NCI-H146 (cell line): Measurements from ENCODE around the gene TAPT1.
A peak's percentile ranks its signal among the peaks of the same experiment; 100 is the strongest.
"Not testable (repeated sequence)": the region's sequence is repeated elsewhere in the genome, so short reads cannot be mapped to it uniquely, and the experiment has no call there.

Experiments used
- DNase-seq: peaks from one replicate; lab custom pipeline; 2025; lab: John Stamatoyannopoulos, UW

TAPT1 gene

GRCh38 chr4:16225863-16226815 lies at the start of gene TAPT1:
Gene TAPT1 (minus strand): TSS chr4:16226471. CDS start chr4:16226457, 14 bp downstream.
- peak; percentile 68 for DNase-seq

GRCh38 chr4:16271411-16271810 lies 45.1 kb upstream of the TAPT1 start:
- DNase-seq: no peak

- no peak for DNase-seq
Observed at GRCh38 chr4:16270454-16271328, 44.4 kb upstream of the TAPT1 start.

- not testable (repeated sequence) for DNase-seq
Observed at GRCh38 chr4:16269742-16270453, 43.6 kb upstream of the TAPT1 start.

GRCh38 chr4:16269240-16269639 lies 43.0 kb upstream of the TAPT1 start:
- no peak for DNase-seq

- no peak for DNase-seq
Observed at GRCh38 chr4:16268290-16268689, 42.0 kb upstream of the TAPT1 start.

- DNase-seq: no peak
Observed at GRCh38 chr4:16267639-16268038, 41.4 kb upstream of the TAPT1 start.

GRCh38 chr4:16265820-16266219 lies 39.5 kb upstream of the TAPT1 start:
- no peak for DNase-seq

GRCh38 chr4:16264798-16265197 lies 38.5 kb upstream of the TAPT1 start:
- DNase-seq: peak; percentile 45

- DNase-seq: no peak
Observed at GRCh38 chr4:16263056-16263455, 36.8 kb upstream of the TAPT1 start.

GRCh38 chr4:16262188-16262587 lies 35.9 kb upstream of the TAPT1 start:
- no peak for DNase-seq

- no peak for DNase-seq
Observed at GRCh38 chr4:16261313-16261878, 35.1 kb upstream of the TAPT1 start.

- no peak for DNase-seq
Observed at GRCh38 chr4:16259889-16260246, 33.6 kb upstream of the TAPT1 start.

GRCh38 chr4:16259241-16259888 lies 33.1 kb upstream of the TAPT1 start:
- no peak for DNase-seq

- no peak for DNase-seq
Observed at GRCh38 chr4:16257611-16258010, 31.3 kb upstream of the TAPT1 start.

GRCh38 chr4:16256343-16256742 lies 30.1 kb upstream of the TAPT1 start:
- DNase-seq: no peak

GRCh38 chr4:16255730-16256129 lies 29.5 kb upstream of the TAPT1 start:
- no peak for DNase-seq

- DNase-seq: peak; percentile 31
Observed at GRCh38 chr4:16253127-16253960, 27.1 kb upstream of the TAPT1 start.

GRCh38 chr4:16250661-16251365 lies 24.5 kb upstream of the TAPT1 start:
- DNase-seq: no peak

- DNase-seq: no peak
Observed at GRCh38 chr4:16248605-16249004, 22.3 kb upstream of the TAPT1 start.
